OCI-LY3 (cell line): Measurements from ENCODE around the gene SH3PXD2B.

ENCODE experiments used
- H2AFZ ChIP-seq: fragments of 200-600, 300-600 bp; shearing (Covaris generic); 2 replicates; pipeline ENCODE4 v1.6.0; 2014; ENCODE audit warnings: antibody characterized with exemption, low read depth, low read length
- H3K27ac ChIP-seq: fragments of 200-600, 300-600 bp; sonication (generic); 2 replicates; pipeline ENCODE4 v1.5.1; 2014; ENCODE audit warnings: mild to moderate bottlenecking, low read length, moderate library complexity, mixed read lengths
- H3K27me3 ChIP-seq: fragments of 200-600, 300-600 bp; sonication (generic); 2 replicates; pipeline ENCODE4 v1.6.1; 2014; ENCODE audit warnings: low read depth, low read length, mixed read lengths
- H3K36me3 ChIP-seq: fragments of 200-600, 300-600 bp; sonication (generic); replicated peaks from 2 replicates; pipeline ENCODE3; 2014; ENCODE audit warnings: low read depth, low read length, mixed read lengths
- H3K4me1 ChIP-seq: fragments of 300-600, 200-600 bp; sonication (generic); 2 replicates; pipeline ENCODE4 v1.6.1; 2014; ENCODE audit warnings: low read length, mixed read lengths
- H3K4me2 ChIP-seq: fragments of 200-600, 300-600 bp; sonication (generic); 2 replicates; pipeline ENCODE4 v1.6.1; 2014; ENCODE audit warnings: low read length, mixed read lengths
- H3K4me3 ChIP-seq: fragments of 300-600, 200-600 bp; sonication (generic); 2 replicates; pipeline ENCODE4 v1.5.1; 2014; ENCODE audit warnings: antibody characterized with exemption, mild to moderate bottlenecking, low read length, moderate library complexity
- H3K79me2 ChIP-seq: fragments of 300-600, 200-600 bp; shearing (Covaris generic); 2 replicates; pipeline ENCODE4 v1.6.1; 2014; ENCODE audit warnings: mild to moderate bottlenecking, low read length, mixed read lengths
- H3K9ac ChIP-seq: fragments of 300-600, 200-600 bp; shearing (Covaris generic); 2 replicates; pipeline ENCODE4 v1.6.0; 2014; ENCODE audit warnings: mild to moderate bottlenecking, low read length, moderate library complexity
- H3K9me3 ChIP-seq: fragments of 200-600, 300-600 bp; shearing (Covaris generic); 2 replicates; pipeline ENCODE4 v1.6.1; 2014; ENCODE audit warnings: low read length, mixed read lengths; ENCODE audit not compliant: insufficient read depth
- H4K20me1 ChIP-seq: fragments of 200-600, 300-600 bp; sonication (generic); 2 replicates; pipeline ENCODE4 v1.6.1; 2016; ENCODE audit warnings: low read length, mixed read lengths; ENCODE audit not compliant: insufficient read depth
- EZH2phosphoT487 ChIP-seq: fragments of 200-600 bp; shearing (Covaris generic); IDR thresholded peaks from 2 replicates; pipeline ENCODE4 v1.6.1; 2018; ENCODE audit warnings: antibody characterized with exemption, mixed run types, low read depth
- TF ChIP-seq, protein P1 (sequence below): fragments of 200-600, 300-600 bp; sonication (generic); IDR thresholded peaks from 2 replicates; pipeline ENCODE4 v1.5.1; 2014; ENCODE audit warnings: antibody characterized with exemption, low read length, low read depth

The SH3PXD2B gene

DNA sequence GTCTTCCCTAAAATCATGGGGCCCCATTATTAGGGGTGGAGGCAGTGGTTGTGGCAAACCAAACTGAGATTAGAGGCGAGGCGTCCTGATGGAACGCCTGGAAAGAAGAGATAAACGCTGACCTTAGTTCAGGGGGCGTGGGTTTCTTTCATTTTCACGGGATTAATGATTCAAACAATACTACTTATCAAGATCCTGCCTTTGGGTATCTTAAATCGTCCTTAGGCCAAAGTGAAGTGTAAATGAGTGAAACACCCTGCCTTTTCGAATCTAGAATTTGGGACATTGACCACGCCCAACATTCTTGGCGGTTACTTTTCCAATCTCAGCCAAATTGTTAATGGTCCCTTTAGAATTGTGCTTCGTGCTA, 169.7 kb downstream of the SH3PXD2B start:
- Histone ChIP-seq H3K9ac (peak overlapping the region; percentile 71), H3K4me2 (peak overlapping the region; percentile 84), H3K36me3 (no peaks in the 10 kb centered on the region), H3K79me2 (peaks cover 36% of the 10 kb centered on the region), H3K9me3 (no peaks in the 10 kb centered on the region), H3K4me1 (peaks cover 21% of the 10 kb centered on the region), H2AFZ (peak overlapping the region; percentile 84), H3K27me3 (peaks cover 12% of the 10 kb centered on the region), H4K20me1 (0 out of 2 replicates have a peak, but pooled peaks cover 8% of the 10 kb centered on the region), H3K27ac (peak overlapping the region; percentile 1; the same call in 1 of the 2 replicates), H3K4me3 (peak overlapping the region; percentile 88)
- TF ChIP-seq EZH2phosphoT487, result no peak
- TF ChIP-seq, protein P1, sequence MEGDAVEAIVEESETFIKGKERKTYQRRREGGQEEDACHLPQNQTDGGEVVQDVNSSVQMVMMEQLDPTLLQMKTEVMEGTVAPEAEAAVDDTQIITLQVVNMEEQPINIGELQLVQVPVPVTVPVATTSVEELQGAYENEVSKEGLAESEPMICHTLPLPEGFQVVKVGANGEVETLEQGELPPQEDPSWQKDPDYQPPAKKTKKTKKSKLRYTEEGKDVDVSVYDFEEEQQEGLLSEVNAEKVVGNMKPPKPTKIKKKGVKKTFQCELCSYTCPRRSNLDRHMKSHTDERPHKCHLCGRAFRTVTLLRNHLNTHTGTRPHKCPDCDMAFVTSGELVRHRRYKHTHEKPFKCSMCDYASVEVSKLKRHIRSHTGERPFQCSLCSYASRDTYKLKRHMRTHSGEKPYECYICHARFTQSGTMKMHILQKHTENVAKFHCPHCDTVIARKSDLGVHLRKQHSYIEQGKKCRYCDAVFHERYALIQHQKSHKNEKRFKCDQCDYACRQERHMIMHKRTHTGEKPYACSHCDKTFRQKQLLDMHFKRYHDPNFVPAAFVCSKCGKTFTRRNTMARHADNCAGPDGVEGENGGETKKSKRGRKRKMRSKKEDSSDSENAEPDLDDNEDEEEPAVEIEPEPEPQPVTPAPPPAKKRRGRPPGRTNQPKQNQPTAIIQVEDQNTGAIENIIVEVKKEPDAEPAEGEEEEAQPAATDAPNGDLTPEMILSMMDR, result no peak

DNA sequence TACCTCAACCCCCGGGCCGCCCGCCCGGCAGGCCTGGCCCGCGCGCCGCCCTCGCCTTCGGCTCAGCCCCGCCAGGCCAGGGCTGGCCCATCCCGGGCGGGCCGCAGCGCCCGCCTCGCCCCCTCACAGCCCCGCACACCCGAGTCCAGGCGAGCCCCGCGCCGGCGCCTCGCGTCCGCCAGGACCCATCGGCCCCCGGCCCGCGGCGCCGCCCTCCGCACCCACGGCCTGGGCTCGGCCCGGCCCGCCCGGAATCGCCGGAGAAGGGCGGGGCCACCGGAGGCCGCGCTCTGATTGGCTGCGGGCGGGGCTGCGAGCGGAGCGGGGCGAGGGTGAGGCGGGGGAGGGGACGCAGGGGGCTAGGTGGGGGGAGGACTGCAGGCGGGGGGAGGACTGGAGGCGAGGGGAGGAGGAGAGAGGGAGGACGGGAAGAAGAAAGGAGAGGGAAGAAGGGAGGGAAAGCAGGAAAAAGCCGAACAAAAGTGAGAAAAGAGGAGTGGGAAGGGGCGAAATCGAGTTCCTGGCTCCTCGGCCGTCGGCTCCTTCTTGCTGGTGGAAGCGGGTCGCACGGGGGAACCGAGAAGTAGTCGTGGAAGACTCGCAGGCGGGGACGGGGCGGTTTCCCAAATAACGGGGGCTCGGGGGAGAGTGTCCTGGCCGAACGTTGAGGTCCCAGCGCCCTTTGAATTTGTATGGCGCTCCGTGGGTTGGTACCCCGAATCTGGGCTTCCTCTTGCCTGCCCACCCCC, 170.3 kb downstream of the SH3PXD2B start:
- 0 out of 2 replicates have a peak, but pooled peaks cover 12% of the 10 kb centered on the region for H4K20me1 ChIP-seq
- H3K4me2 ChIP-seq, result peak overlapping the region; percentile 84
- peak overlapping the region; percentile 1; the same call in 1 of the 2 replicates for H3K27ac ChIP-seq
- peak overlapping the region; percentile 88 for H3K4me3 ChIP-seq
- no peaks in the 10 kb centered on the region for H3K9me3 ChIP-seq
- H3K36me3 ChIP-seq, result no peaks in the 10 kb centered on the region
- H3K9ac ChIP-seq, result peak overlapping the region; percentile 71
- TF ChIP-seq, protein P1, result no peak
- TF ChIP-seq EZH2phosphoT487, result no peak
- H3K4me1 ChIP-seq, result peaks cover 21% of the 10 kb centered on the region
- H2AFZ ChIP-seq, result peak overlapping the region; percentile 84
- peaks cover 12% of the 10 kb centered on the region for H3K27me3 ChIP-seq
- H3K79me2 ChIP-seq, result peaks cover 42% of the 10 kb centered on the region

DNA sequence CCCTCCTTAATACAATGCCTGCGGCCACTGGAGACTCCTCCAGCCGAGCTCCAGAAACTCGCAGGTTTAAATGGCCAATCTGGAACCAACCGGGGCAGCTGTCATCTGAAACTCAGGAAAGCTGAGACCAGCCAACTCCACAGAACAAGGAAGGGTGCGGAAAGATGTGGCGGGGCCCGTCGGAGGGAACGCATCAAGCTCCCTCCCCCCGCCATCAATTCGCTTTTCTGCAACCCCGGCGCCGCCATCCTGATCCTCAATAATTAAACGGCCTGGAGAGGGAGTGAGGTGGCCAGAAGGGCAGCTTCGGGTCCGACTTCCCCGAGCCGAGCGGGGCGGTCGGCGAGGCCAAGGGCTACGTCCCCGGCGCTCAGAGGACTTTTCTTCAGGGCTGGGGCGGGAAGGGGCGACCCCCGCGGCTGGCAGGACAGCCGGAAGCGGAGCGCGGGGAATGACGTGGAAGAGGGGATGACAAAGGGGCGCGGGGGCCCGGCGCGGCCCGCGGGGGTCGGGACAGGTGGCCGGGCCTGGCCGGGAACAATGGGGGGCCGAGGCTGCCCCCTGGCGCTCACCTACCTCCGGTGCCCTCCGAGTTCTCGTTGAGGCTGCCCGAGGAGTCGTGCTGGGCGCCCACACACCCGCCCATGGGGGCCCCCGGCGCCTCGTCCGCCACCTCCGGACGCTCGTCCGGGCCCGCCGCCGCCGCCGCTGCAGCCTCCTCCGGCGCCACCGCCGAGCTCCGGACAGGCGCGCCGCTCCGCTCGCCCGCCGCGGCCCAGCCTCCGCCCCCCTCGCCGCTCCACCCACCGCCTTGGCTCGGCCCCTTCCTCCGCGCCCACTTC, 171.1 kb downstream of the SH3PXD2B start, which contains the start of gene UBTD2:
TSS of gene UBTD2 (minus strand) at position 745 of the 842 bp plus-strand sequence. CDS start at position 646, 99 bp downstream.
- Histone ChIP-seq H3K27me3 (peaks cover 12% of the 10 kb centered on the region), H3K79me2 (peaks cover 48% of the 10 kb centered on the region), H3K4me1 (peaks cover 21% of the 10 kb centered on the region), H3K27ac (peak within 1 kb of the TSS; percentile 1; the same call in 1 of the 2 replicates), H3K4me3 (peak within 1 kb of the TSS; percentile 88), H3K36me3 (no peaks in the 10 kb centered on the region), H3K4me2 (peak within 1 kb of the TSS; percentile 84), H3K9me3 (no peaks in the 10 kb centered on the region), H4K20me1 (0 out of 2 replicates have a peak, but pooled peaks cover 14% of the 10 kb centered on the region), H2AFZ (peak within 1 kb of the TSS; percentile 84), H3K9ac (peak within 1 kb of the TSS; percentile 77)
- TF ChIP-seq, protein P1, result peak; percentile 49
- TF ChIP-seq EZH2phosphoT487, result no peak
